Tibial nerve (tissue), 4 donors: ENCODE data around the gene PODXL. TPM values are rescaled to one million over a fixed set of nuclear protein-coding genes. Genes with fewer than 3 reads are reported as not detected.

Source experiments
- DNase-seq, 2 donors: peaks; one replicate each; pipeline ENCODE4 v3.0.0-alpha.2; 2019; ENCODE audit warnings: low spot score in 2 of 2
- H3K27ac ChIP-seq, 4 donors: fragments of 200-600 bp; sonication (generic) in 3 of 4; one replicate each; pipeline ENCODE4 v1.5.1; 2017 to 2019; ENCODE audit warnings: mild to moderate bottlenecking in 1 of 4
- H3K27me3 ChIP-seq, 2 donors: fragments of 200-600 bp; sonication (generic) in 1 of 2; one replicate each; pipeline versions ENCODE4 v1.5.1 to v1.6.0; 2017 to 2019
- H3K36me3 ChIP-seq, 3 donors: fragments of 200-600 bp; sonication (generic); one replicate each; pipeline ENCODE4 v1.5.1; 2018 to 2019
- H3K4me1 ChIP-seq, 4 donors: fragments of 200-600 bp; sonication (generic) in 3 of 4; one replicate each; pipeline ENCODE4 v1.5.1; 2017 to 2019
- H3K4me3 ChIP-seq, 4 donors: fragments of 200-600 bp; sonication (generic) in 3 of 4; one replicate each; pipeline ENCODE4 v1.5.1; 2017 to 2019; ENCODE audit warnings: mild to moderate bottlenecking in 1 of 4, moderate library complexity in 1 of 4
- H3K9me3 ChIP-seq, 4 donors: fragments of 200-600 bp; sonication (generic) in 3 of 4; one replicate each; pipeline ENCODE4 v1.5.1; 2017 to 2019
- EP300 ChIP-seq, 2 donors: sonication (generic); formaldehyde crosslinking; IDR thresholded peaks; one replicate each; pipeline ENCODE4 v1.6.1; 2017; ENCODE audit warnings: antibody characterized with exemption in 2 of 2, mild to moderate bottlenecking in 1 of 2
- POLR2A ChIP-seq, 2 donors: fragments of 450-650 bp; IDR thresholded peaks; one replicate each; pipeline ENCODE4 v1.6.1; 2017; ENCODE audit warnings: antibody characterized with exemption in 2 of 2, mild to moderate bottlenecking in 2 of 2, moderate library complexity in 2 of 2
- WGBS, 2 donors: methylation state at CpG; one replicate each; pipeline ENCODE4 v1.1.5; 2018; 5-methylcytosine and 5-hydroxymethylcytosine counted together
- total RNA-seq, 4 donors: library from RNA; depleted of rRNA; stranded (reverse); fragments of >200 nt; gene quantifications; one replicate each; pipeline ENCODE4 v1.1.0, GENCODE V29; 2016
- TF ChIP-seq, protein P1 (sequence below), 5 experiments: fragments of 200-600 bp in 3 of 5; fragments of 450-650 bp in 2 of 5; sonication (generic) in 3 of 5; IDR thresholded peaks; one replicate each; pipeline ENCODE4 v1.5.1; 2016 to 2019; ENCODE audit warnings: antibody characterized with exemption in 5 of 5, mild to moderate bottlenecking in 3 of 5, moderate library complexity in 2 of 5

The PODXL gene
- total RNA-seq, 4 donors from 2014 or later: 12.1 to 40.8 (median 34.3) TPM

GRCh38 chr7:131533566-131534561 lies 22.6 kb downstream of the PODXL start:
- Histone ChIP-seq H3K9me3 (no peaks in the 10 kb centered on the region), H3K4me3 (no peak overlapping the region), H3K27ac (no peak overlapping the region), H3K4me1 (no peaks in the 10 kb centered on the region), H3K36me3 (no peaks in the 10 kb centered on the region), H3K27me3 (no peaks in the 10 kb centered on the region)
- 86 to 91% methylated on average over 11 to 15 of the region's 15 CpGs for WGBS, 2 donors
- TF ChIP-seq, protein P1, sequence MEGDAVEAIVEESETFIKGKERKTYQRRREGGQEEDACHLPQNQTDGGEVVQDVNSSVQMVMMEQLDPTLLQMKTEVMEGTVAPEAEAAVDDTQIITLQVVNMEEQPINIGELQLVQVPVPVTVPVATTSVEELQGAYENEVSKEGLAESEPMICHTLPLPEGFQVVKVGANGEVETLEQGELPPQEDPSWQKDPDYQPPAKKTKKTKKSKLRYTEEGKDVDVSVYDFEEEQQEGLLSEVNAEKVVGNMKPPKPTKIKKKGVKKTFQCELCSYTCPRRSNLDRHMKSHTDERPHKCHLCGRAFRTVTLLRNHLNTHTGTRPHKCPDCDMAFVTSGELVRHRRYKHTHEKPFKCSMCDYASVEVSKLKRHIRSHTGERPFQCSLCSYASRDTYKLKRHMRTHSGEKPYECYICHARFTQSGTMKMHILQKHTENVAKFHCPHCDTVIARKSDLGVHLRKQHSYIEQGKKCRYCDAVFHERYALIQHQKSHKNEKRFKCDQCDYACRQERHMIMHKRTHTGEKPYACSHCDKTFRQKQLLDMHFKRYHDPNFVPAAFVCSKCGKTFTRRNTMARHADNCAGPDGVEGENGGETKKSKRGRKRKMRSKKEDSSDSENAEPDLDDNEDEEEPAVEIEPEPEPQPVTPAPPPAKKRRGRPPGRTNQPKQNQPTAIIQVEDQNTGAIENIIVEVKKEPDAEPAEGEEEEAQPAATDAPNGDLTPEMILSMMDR (IDR thresholded peaks at IDR 0.05): no peak
- TF ChIP-seq POLR2A (IDR thresholded peaks at IDR 0.05) (no peak), EP300 (IDR thresholded peaks at IDR 0.05) (no peak)
- DNase-seq: no peak

- H3K27me3 ChIP-seq: no peaks in the 10 kb centered on the region
- peak overlapping the region in 1 of 4 donors; percentile 30 for H3K27ac ChIP-seq
- no peak overlapping the region for H3K4me3 ChIP-seq
- H3K36me3 ChIP-seq: no peaks in the 10 kb centered on the region
- WGBS, 2 donors: 82% methylated on average over 9 of the region's 9 CpGs; no CpG with 5 or more reads in 1 of the 2 donors
- TF ChIP-seq EP300 (IDR thresholded peaks at IDR 0.05) (no peak), POLR2A (IDR thresholded peaks at IDR 0.05) (no peak)
- TF ChIP-seq, protein P1 (IDR thresholded peaks at IDR 0.05): no peak
- no peak for DNase-seq
- H3K4me1 ChIP-seq: no peaks in the 10 kb centered on the region
- no peaks in the 10 kb centered on the region for H3K9me3 ChIP-seq
These were observed 23.3 kb downstream of the PODXL start for GRCh38 chr7:131533151-131533559.

DNA sequence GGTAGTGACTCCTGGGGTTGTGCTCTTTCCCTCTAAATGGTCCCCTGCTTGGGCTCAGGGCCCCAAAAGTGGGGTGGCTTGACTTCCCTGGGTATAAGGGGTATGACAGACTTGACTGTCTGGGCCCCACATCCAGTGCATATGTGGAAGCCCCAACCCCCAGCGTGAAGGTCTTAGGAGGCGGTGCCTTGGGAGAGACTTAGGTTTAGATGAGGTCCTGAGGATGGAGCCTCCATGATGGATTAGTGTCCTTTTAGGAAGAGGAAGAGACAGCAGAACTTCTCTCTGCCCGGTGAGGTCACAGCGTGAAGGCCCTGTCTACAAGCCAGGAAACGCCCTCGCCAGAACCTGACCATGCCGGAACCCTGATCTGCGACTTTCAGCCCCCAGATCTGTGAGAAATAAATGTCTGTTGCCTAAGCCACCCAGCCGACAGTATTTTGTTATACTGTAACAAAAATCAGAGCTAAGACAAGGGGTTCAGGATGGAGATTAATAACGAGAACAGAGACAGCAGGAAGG lies 23.8 kb downstream of the PODXL start:
- Histone ChIP-seq H3K9me3 (no peaks in the 10 kb centered on the region), H3K4me1 (no peaks in the 10 kb centered on the region), H3K27ac (peak overlapping the region in 1 of 4 donors; percentile 30), H3K27me3 (no peaks in the 10 kb centered on the region), H3K36me3 (no peaks in the 10 kb centered on the region), H3K4me3 (no peak overlapping the region)
- no peak for DNase-seq
- 83 to 85% methylated on average over 10 of the region's 10 CpGs for WGBS, 2 donors
- TF ChIP-seq EP300 (IDR thresholded peaks at IDR 0.05) (no peak), POLR2A (IDR thresholded peaks at IDR 0.05) (no peak)
- TF ChIP-seq, protein P1 (IDR thresholded peaks at IDR 0.05): no peak

GRCh38 chr7:131530137-131530536 lies 26.3 kb downstream of the PODXL start:
- no peaks in the 10 kb centered on the region for H3K27me3 ChIP-seq
- no peak for DNase-seq
- 89 to 100% methylated on average over 6 of the region's 6 CpGs for WGBS, 2 donors
- no peak overlapping the region for H3K4me3 ChIP-seq
- H3K36me3 ChIP-seq: no peaks in the 10 kb centered on the region
- no peaks in the 10 kb centered on the region for H3K9me3 ChIP-seq
- TF ChIP-seq EP300 (IDR thresholded peaks at IDR 0.05): no peak
- TF ChIP-seq, protein P1 (IDR thresholded peaks at IDR 0.05): no peak
- no peak for TF ChIP-seq POLR2A (IDR thresholded peaks at IDR 0.05)
- no peak overlapping the region for H3K27ac ChIP-seq
- H3K4me1 ChIP-seq: no peaks in the 10 kb centered on the region

DNA sequence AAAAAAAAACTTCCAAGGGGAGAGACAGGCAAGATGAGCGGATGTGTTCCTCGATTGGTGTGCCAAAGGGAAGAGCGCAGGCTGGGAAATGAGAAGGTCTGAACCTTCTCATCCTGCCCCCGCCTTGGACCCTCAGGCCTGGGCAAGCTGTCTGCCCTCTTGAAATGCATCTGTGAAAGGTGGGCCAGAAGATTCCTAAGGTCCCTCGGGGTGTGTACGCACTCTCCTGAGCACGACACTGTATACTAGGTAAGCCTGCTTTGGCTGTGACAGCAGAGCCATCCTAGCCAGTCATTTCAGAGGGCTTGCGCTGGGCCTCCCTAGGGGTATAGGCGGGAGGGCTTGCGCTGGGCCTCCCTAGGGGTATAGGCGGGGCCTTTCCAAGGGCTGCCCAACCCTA lies 26.8 kb downstream of the PODXL start:
- Histone ChIP-seq H3K9me3 (no peaks in the 10 kb centered on the region), H3K36me3 (no peaks in the 10 kb centered on the region), H3K4me3 (no peak overlapping the region), H3K4me1 (no peaks in the 10 kb centered on the region), H3K27me3 (no peaks in the 10 kb centered on the region), H3K27ac (no peak overlapping the region)
- TF ChIP-seq EP300 (IDR thresholded peaks at IDR 0.05) (no peak), POLR2A (IDR thresholded peaks at IDR 0.05) (no peak)
- TF ChIP-seq, protein P1 (IDR thresholded peaks at IDR 0.05): no peak
- WGBS, 2 donors: 84 to 91% methylated on average over 5 to 8 of the region's 11 CpGs
- no peak for DNase-seq
